Stimulated activated CD4-positive, alpha-beta T cell treated with anti-CD3 and anti-CD28 coated beads, Interleukin-2, amount 100 ng/mL, for 4 hours (primary cell): ENCODE results near the gene MBOAT7.
"Not testable (repeated sequence)": the region's sequence is repeated elsewhere in the genome, so short reads cannot be mapped to it uniquely, and the experiment has no call there.

Experiments
- DNase-seq: peaks from one replicate; pipeline ENCODE4 v3.0.0-alpha.2; 2020; ENCODE audit warnings: low read depth

The MBOAT7 gene

GRCh38 chr19:54209058-54209810 is 19.9 kb upstream of the MBOAT7 start:
- DNase-seq, result no peak

GRCh38 chr19:54208784-54209057 is 19.3 kb upstream of the MBOAT7 start:
- DNase-seq, result no peak

GRCh38 chr19:54207983-54208783 is 18.8 kb upstream of the MBOAT7 start:
- DNase-seq, result no peak

GRCh38 chr19:54207676-54207982 is 18.2 kb upstream of the MBOAT7 start:
- no peak for DNase-seq

- not testable (repeated sequence) for DNase-seq
Observed at GRCh38 chr19:54207193-54207592, 17.8 kb upstream of the MBOAT7 start.

- DNase-seq, result no peak
Observed at GRCh38 chr19:54206831-54207177, 17.4 kb upstream of the MBOAT7 start.

- no peak for DNase-seq
Observed at GRCh38 chr19:54206030-54206830, 16.9 kb upstream of the MBOAT7 start.

GRCh38 chr19:54204767-54205468 is 15.5 kb upstream of the MBOAT7 start:
- DNase-seq, result no peak

GRCh38 chr19:54203151-54203611 is 13.8 kb upstream of the MBOAT7 start:
- no peak for DNase-seq

GRCh38 chr19:54201980-54202379 is 12.6 kb upstream of the MBOAT7 start:
- DNase-seq, result no peak

- DNase-seq, result no peak
Observed at GRCh38 chr19:54201172-54201701, 11.9 kb upstream of the MBOAT7 start.

GRCh38 chr19:54199401-54199800 is 10.0 kb upstream of the MBOAT7 start:
- no peak for DNase-seq

GRCh38 chr19:54197121-54197520 is 7.7 kb upstream of the MBOAT7 start:
- no peak for DNase-seq

GRCh38 chr19:54196536-54196935 is 7.2 kb upstream of the MBOAT7 start:
- no peak for DNase-seq

- not testable (repeated sequence) for DNase-seq
Observed at GRCh38 chr19:54194463-54194862, 5.1 kb upstream of the MBOAT7 start.

GRCh38 chr19:54193011-54193410 is 3.6 kb upstream of the MBOAT7 start:
- no peak for DNase-seq

GRCh38 chr19:54191811-54192453 is 2.6 kb upstream of the MBOAT7 start:
- no peak for DNase-seq

- DNase-seq, result peak; percentile 82
Observed at GRCh38 chr19:54191011-54191810, 1.8 kb upstream of the MBOAT7 start, which contains the start of gene TSEN34. TSEN34 (plus strand) TSS chr19:54191308; CDS start chr19:54191365, 57 bp downstream.

GRCh38 chr19:54190503-54191010 is 1.2 kb upstream of the MBOAT7 start:
- DNase-seq, result peak; percentile 100

GRCh38 chr19:54189735-54190502 is 539 bp upstream of the MBOAT7 start:
- peak; percentile 100 for DNase-seq
